ENCODE measurements around the gene FRMD5.

FRMD5 gene

GRCh38 chr15:43920815-43921214 lies 274.3 kb downstream of the FRMD5 start:
- no peak for DNase-seq

GRCh38 chr15:43920254-43920600 lies 274.8 kb downstream of the FRMD5 start:
- DNase-seq: no peak

GRCh38 chr15:43919540-43920253 lies 275.4 kb downstream of the FRMD5 start:
- DNase-seq: no peak

GRCh38 chr15:43918717-43919116 lies 276.4 kb downstream of the FRMD5 start:
- no peak for DNase-seq

- no peak for DNase-seq
These were observed 278.8 kb downstream of the FRMD5 start for GRCh38 chr15:43916326-43916660.

GRCh38 chr15:43915631-43916325 lies 279.3 kb downstream of the FRMD5 start:
- DNase-seq: no peak

GRCh38 chr15:43913941-43914340 lies 281.1 kb downstream of the FRMD5 start:
- no peak for DNase-seq

GRCh38 chr15:43913026-43913780 lies 281.9 kb downstream of the FRMD5 start:
- DNase-seq: no peak

GRCh38 chr15:43912208-43912607 lies 282.9 kb downstream of the FRMD5 start:
- DNase-seq: no peak

- no peak for DNase-seq
These were observed 283.8 kb downstream of the FRMD5 start for GRCh38 chr15:43911235-43911781.

GRCh38 chr15:43908516-43909050 lies 286.5 kb downstream of the FRMD5 start:
- no peak for DNase-seq

- DNase-seq: no peak
These were observed 289.3 kb downstream of the FRMD5 start for GRCh38 chr15:43905755-43906154.

- DNase-seq: peak; percentile 45
These were observed 291.2 kb downstream of the FRMD5 start for GRCh38 chr15:43903864-43904290.

GRCh38 chr15:43901495-43901894 lies 293.6 kb downstream of the FRMD5 start:
- DNase-seq: no peak

GRCh38 chr15:43900996-43901395 lies 294.1 kb downstream of the FRMD5 start:
- no peak for DNase-seq

GRCh38 chr15:43899928-43900327 lies 295.1 kb downstream of the FRMD5 start:
- DNase-seq: no peak

- no peak for DNase-seq
These were observed 296.2 kb downstream of the FRMD5 start for GRCh38 chr15:43898891-43899290.

GRCh38 chr15:43896543-43896942 lies 298.5 kb downstream of the FRMD5 start:
- DNase-seq: no peak

GRCh38 chr15:43895586-43895985 lies 299.5 kb downstream of the FRMD5 start:
- no peak for DNase-seq

GRCh38 chr15:43893956-43894355 lies 301.1 kb downstream of the FRMD5 start:
- DNase-seq: no peak

GRCh38 chr15:43889042-43889441 lies 306.0 kb downstream of the FRMD5 start:
- DNase-seq: no peak

- no peak for DNase-seq
These were observed 307.2 kb downstream of the FRMD5 start for GRCh38 chr15:43887901-43888300.

- no peak for DNase-seq
These were observed 308.5 kb downstream of the FRMD5 start for GRCh38 chr15:43886558-43886957.

GRCh38 chr15:43883571-43883970 lies 311.5 kb downstream of the FRMD5 start:
- no peak for DNase-seq
